Endometrial microvascular endothelial cells (primary cell): Measurements from ENCODE around the gene CLCNKA. TPM values are rescaled to one million over a fixed set of nuclear protein-coding genes. Genes with fewer than 3 reads are reported as not detected.
"Not testable (repeated sequence)": the region's sequence is repeated elsewhere in the genome, so short reads cannot be mapped to it uniquely, and the experiment has no call there.

Experiments used
- in situ Hi-C: cut with HindIII; loops from 2 replicates; pipeline ENCODE4 v1.10.0; 2017; ENCODE audit warnings: low sequenced_read_pairs, low pct_unique_long_range_greater_than_20kb; ENCODE audit errors: inconsistent ontology term
- total RNA-seq: library from RNA; depleted of rRNA; stranded (reverse); fragments of >200 nt; gene quantifications from one replicate; pipeline ENCODE4 v1.2.3, GENCODE V29; 2015; ENCODE audit errors: inconsistent ontology term

Gene CLCNKA
- total RNA-seq, 1 donor from 2014 or later: not detected

DNA sequence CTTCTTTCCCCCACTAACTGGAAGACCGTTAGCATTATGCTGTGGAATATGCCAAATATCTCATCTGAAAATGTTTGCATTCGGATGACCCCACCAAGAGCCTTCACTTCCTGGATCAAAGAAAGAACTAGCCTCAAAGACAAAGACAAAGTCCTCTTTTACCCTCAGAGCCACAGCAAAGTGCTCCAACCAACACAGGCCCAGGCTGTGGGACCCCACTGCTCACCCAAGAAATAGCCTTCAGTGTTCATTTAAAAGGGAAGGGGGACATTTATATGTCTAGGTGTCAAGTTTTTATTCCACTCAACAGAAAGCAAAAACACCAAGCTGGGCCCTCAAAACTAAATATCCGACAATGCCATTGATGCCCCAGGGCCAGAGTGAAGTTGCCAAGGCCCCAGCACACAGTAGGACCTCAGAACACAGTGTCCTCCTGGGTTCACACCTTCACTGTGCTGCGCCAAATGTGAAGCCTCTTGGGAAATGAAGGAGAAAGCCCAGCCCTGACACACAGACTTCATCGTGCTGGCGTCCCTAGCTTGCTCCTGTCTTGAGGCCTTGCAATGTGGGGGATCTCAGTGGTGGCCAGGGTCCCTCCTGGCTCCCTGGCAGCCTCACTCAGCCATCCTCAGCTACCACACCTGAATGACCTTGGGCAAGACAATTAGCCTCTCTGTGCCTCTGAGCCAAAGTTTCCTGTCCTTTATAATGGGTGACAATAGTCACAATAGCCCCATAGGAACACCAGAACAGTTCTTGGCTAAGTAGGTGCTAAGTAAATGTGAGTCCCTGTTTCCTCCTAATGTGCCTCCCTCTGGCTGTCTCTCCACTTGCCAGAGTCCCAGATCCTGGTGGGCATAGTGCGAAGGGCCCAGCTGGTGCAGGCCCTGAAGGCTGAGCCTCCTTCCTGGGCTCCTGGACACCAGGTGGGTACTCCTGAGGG lies 33.0 kb downstream of the CLCNKA start:
- in situ Hi-C loops: no loop called here

DNA sequence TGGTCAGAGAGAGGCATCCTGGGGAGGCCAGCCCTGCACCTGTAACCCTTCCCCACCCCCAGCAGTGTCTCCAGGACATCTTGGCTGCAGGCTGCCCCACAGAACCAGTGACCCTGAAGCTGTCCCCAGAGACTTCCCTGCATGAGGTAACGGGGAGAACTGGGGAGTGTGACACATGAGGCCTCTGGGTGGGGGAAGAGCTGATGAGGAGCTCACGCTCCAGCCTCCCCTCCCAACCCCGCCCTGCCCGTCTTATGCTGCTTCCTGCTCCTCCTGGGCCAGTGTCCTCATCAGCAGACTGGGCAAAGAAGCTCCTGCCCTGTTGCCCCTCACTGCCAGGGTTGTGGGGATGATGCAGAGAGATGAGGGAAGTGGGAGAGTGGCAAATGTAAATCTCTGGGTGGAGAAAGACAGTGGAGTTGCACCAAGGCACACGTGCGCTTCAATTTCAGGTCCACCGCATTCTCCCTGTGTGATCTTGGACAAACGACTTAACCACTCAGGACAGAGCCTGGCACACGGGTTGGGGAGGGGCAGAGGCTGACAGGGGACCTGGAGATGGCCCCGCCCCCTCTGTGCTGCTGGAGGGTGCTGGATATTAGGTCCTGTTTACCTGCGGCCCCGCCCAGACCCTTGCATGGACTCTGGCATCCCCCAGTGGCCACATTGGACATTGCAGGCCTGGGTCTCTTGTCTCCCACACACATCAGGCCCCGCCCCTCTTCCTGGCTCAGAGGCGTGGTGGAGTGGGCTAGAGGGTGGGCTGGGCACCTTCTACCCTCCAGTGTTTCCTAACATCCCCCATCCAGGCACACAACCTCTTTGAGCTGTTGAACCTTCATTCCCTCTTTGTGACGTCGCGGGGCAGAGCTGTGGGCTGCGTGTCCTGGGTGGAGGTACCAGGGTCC lies 34.0 kb downstream of the CLCNKA start:
- in situ Hi-C loops: no loop called here

DNA sequence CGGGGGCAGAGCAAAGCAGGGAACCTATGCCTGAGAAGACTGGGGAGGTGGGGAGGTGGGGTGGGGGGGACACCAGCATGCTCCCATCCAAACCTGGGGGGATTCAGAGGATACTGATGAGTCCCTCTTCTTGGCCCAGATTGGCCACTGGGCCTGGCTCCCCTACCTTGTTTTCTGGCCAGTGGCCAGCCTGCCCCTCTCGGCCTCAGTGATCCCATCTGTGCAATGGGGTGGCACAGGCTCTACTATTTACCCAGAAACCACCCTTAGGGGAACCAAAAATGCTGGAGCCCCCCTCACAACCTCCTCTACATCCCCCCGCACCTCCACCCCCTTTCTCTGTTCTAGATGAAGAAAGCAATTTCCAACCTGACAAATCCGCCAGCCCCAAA lies 34.7 kb downstream of the CLCNKA start:
- in situ Hi-C loops: not testable (repeated sequence)

DNA sequence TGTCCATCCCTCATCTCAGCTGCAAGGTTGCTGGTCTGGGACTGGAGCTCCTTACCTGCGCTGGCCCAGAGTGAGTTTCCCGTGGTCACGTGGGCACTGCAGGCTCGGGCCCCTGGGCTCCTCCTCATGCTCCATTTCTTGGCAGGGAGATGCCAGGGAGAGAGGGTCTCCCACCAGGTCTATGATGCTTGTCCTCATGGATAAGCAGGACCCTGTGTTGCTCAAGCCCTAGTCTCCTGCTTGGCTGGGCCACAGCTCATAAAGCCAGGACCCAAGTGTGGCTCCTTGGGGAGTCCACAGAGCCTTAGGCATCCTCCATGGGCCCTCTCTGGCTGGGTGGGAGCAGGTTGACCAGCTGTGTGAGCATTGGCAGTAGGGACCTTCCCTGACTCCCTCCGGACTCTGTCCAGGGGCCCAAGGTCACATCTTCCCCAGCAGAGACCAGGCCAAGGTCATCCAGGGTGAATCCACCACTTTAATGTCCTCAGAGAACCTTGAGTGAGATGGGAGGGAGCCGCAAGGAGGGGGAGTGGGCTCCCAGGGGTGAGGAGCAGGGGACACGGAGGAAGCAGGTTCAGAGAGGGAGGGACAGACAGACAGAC lies 35.6 kb downstream of the CLCNKA start:
- in situ Hi-C loops: not testable (repeated sequence)

DNA sequence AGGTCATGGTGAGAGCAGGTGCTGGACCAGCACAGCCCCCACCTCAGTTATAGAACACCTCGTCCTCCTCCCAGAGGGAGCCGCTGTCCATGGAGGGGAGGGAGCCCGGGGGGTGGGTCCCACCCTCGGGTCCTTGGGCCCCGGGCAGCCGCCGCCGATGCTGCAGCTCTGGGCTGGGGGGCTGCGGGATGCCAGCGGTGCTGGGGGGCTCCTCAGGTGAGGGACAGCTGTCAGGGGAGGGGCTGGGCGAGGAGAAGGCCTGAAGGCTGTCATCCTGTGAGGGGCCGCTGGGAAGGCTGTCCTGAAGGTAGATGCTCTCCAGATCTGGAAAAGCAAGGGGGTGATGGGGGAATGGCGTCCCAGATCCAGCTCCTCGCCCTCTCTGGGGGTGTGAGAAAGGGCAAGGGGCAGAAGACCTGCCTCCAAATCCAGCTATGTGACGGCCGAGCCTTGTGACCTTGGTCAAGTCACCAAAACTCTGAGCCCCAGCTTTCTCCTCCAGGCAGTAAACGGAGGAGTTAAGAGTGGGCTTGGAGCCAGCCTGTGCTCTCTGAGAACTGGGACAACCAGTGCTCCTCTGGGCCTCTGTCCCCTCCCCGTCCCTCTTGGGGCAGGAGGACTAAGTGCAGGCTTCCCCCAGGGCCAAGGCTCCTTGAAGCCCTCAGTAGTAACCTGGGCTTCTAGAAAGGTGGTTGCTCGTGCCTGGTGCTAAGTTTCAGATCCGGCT lies 36.7 kb downstream of the CLCNKA start:
- in situ Hi-C loops: not testable (repeated sequence)

DNA sequence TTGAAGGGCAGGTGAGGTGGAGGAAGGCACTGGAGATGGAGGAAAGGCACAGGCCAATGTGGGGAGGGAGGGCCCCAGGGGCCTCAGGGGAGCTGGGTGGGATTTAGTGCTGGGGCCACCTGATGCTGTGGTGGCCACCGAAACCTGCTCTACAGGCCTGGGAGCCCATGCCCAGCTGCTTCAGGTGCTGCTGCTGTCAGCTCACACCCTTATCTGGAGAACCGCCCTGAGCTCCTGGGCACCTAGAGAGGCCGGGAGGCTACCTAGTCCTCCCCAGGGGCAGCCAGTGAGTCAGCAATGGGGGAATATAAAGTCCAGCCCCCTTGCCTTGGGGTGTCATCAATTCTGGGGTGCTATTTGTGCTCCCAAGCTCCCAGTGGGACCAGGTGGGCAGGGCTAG lies 39.4 kb downstream of the CLCNKA start:
- in situ Hi-C loops: loop anchor here (10.0 kb wide), 1 partner anchor 154 kb away; the partner anchor contains the start of gene ARHGEF19

DNA sequence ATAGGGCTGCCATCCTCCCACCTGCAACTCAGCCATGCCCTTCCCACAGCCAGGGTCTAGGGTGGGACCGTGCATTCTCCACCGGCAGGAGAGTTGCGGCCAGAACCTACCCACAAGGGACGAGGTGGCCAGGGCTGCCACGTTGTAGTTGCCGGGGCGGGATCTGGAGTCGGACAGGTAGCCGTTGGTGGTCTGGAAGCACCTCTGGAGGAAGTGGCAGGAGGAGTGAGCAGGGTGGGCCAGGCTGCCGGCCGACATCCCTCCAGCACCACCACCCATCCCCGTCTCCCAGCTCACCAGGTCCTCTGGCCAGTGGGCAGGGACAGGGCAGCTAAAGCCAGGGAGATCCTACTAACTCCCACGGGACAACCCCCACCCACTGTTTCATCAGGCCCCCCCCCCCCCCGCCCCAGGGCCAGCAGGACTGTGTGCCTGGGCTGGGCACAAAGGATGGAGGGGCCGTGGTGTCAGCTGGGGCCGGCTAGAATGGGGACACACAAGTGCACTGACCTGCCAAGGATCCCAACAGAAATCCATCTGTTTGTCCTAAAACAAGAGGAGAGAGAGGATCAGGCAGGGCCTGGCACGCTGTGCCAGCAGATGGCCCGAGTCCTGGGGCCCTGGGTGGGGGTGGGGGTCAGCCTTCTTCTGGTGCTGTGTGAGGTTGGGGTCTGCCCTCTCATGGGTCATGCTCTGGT lies 40.3 kb downstream of the CLCNKA start:
- in situ Hi-C loops: loop anchor here (10.0 kb wide), 1 partner anchor 153 kb away; the partner anchor contains the start of gene ARHGEF19

DNA sequence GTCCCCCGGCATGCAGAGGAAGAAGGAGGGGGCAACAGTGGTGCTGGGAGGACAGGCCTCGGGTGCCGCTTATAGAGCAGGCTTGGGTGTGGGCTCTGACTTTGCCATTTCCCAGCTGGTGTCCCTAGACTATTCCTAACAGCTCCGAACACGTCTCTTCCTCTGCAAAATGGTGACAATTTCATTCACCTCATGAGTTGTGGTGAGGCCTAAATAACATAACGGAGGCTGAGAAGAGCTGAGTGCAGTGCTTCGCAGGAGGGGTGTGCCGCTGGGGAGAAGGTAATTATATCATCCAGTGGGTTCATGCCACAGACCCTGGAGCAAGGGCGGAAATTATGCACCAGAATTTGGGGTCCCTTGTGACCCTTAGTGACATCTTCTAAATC lies 40.8 kb downstream of the CLCNKA start:
- in situ Hi-C loops: loop anchor here (10.0 kb wide), 1 partner anchor 152 kb away; the partner anchor contains the start of gene ARHGEF19

DNA sequence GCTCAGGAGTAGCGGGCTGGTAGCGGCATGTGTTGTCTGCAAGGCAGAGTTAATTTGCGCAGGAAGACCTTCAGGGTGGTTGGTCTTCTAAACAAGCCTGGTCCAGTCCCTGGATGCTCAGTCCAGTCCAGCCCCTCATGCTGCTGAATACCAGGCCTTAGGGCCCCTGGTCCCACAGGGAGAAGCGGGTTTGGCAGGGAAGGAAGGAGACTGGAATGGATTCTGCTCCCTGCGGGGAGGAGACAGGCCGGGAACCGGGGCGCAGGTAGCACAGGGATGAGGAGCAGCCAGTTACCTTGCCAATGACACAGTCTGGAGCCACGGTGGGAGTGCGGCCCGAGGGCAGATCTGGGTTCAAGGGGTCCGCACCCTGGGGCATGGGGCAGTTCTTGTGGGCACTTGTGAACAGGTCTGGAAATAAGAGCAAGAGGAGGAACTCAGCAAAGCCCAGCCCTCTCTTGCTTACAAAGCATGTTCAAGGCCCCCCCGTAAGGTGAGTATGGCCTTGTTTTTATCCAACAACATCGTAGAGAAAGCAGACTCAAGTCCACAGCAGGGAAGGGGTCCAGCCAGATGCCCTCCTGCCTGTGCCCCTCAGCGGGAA lies 41.5 kb downstream of the CLCNKA start:
- in situ Hi-C loops: loop anchor here (10.0 kb wide), 1 partner anchor 151 kb away; the partner anchor contains the start of gene ARHGEF19

DNA sequence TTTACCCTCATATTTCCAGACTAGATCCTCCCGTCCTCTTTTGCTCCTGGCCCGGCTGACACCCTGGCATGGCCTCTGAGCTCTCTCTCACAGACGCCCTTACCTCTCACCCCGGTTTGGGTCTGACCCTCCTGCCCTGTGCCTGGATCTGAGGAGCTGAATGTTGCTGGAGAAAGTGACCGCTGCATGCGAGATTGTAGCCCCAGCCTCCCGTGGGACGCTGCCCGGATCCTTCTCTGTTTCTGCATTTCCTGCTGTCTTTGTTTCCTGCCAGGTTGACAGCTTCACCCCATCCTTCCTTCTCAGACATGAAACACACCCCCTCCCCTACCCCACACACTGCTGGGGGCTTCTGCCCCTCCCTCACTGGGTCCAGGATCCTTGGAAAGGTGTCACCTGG lies 42.1 kb downstream of the CLCNKA start:
- in situ Hi-C loops: loop anchor here (10.0 kb wide), 1 partner anchor 151 kb away; the partner anchor contains the start of gene ARHGEF19

DNA sequence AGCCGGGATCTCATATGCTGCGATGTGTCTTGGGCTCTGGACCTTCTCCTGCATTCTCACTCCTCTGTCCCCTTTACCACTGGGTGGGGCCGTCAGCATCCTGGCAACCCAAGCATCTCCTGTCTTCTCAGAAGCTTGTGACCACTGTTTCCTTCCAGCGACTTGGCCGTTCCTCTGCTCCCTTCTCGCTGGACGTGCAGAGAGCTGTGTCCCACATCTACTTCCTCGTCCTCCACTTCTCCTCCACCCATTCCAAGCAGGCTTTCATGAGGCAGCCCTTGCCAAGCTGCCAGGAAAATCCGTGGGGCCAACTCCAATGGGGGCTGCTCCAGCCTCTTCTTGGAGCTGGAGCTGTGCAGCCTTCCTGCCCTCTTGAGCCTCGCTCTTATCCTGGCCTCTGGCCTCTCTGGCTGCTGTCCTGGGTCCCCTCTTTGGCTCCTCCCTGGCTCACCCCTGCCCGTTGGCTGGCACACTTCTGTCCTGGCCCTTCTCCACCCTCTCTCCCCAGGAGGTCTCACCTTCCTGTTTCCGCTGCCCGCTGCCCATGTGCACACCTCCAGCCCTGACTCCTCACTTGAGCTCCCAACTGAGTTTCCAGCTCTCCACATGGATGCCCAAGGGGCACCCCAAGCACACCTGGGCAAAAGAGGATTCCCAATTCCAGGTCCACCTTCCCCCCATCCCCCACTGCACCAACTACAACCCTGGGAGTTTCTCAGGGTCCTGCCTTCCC lies 42.9 kb downstream of the CLCNKA start:
- in situ Hi-C loops: loop anchor here (10.0 kb wide), 1 partner anchor 150 kb away; the partner anchor contains the start of gene ARHGEF19

DNA sequence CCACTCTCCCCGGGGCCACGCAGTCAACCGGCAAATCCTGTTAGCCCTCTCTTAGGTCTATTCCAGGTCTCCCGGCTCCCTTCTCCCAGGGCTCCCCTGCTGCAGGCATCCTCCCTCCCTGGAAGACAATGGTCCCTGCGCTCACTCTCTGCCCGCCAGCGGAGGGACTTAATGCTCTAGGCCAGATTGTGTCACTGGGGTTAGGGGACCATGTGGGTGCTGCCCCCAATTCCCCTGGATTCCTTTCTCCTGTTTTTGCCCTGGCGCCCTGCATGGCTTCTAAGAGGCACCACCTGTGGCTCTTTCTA lies 43.4 kb downstream of the CLCNKA start:
- in situ Hi-C loops: loop anchor here (10.0 kb wide), 1 partner anchor 150 kb away; the partner anchor contains the start of gene ARHGEF19

DNA sequence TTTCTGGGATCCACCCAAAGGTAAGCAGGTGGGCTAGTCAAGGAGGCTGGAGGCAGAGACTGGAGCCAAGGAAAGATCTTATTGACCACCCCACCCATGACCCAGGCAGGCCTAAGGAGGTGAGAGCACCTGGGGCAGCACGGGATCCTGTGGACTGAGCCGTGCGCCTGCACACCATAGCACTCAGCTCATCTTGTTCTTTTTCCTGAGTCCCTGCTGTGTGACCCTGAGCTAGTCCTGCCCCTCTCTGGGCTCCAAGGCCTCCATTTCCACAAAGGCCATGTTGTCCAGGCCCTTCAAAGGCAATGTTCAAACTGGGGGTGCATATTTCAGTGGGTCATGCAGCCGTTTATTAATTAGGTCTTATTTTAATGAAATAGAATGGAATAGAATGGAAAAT lies 44.4 kb downstream of the CLCNKA start:
- in situ Hi-C loops: loop anchor here (10.0 kb wide), 1 partner anchor 149 kb away; the partner anchor contains the start of gene ARHGEF19

DNA sequence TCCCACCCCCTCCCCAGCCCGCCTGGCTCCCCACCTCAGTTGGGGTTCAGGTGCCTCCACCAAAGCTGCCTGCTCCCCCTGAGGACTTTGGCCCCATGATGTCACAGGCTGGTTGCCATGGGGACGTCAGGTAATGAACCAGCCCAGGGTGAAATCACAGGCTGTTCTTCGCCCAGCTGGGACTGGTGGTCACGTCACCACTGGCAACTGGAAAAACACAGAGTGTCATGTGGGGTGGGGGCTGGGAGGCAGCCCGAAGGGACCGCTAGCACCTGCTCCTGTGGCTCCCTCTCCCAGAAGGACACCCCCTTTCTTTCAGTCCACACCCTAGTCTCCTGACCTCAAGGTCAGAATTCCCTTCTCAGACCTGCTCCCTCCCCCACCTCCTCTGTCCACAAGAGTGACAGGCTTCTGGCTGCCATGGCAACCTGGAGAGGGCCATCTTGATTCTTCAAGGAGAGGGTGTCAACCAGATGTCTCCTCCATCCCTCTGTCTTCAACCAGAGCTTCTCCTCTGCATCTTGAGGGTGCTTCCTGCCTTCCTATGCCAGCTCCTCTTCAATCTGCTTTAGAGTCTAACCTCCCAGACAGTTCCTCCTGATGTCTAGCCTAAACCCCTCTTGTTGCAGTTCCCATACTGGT lies 45.4 kb downstream of the CLCNKA start:
- in situ Hi-C loops: loop anchor here (10.0 kb wide), 1 partner anchor 148 kb away; the partner anchor contains the start of gene ARHGEF19

DNA sequence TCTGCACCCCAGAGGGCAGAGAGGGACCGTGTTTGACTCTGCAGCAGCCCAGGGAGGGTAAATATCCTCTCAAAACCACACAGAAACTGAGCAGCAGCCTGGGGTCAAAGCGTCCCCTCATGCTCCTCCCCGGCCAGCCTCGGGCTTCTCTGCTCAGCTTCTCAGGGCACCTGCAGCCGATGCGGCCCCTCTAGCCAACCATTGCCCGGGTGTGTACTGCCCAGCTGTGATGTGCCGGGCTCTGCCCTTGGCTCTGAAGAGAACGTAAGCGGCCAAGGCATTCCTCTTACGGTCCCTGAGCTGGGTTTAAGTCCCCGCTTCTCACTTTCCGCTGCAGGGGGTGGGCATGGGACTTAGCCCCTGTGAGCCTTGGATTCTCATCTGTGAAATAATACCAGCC lies 46.1 kb downstream of the CLCNKA start:
- in situ Hi-C loops: loop anchor here (10.0 kb wide), 1 partner anchor 147 kb away; the partner anchor contains the start of gene ARHGEF19
